Measurements from ENCODE around the gene DDB1. TPM values are rescaled to one million over a fixed set of nuclear protein-coding genes. Genes with fewer than 3 reads are reported as not detected.

The DDB1 gene
- total and polyA plus RNA-seq, 2 of the 13 experiments (the other 11 are each of a cell fraction or from before 2014, with no cell fraction given) = 217 to 266 TPM

DNA sequence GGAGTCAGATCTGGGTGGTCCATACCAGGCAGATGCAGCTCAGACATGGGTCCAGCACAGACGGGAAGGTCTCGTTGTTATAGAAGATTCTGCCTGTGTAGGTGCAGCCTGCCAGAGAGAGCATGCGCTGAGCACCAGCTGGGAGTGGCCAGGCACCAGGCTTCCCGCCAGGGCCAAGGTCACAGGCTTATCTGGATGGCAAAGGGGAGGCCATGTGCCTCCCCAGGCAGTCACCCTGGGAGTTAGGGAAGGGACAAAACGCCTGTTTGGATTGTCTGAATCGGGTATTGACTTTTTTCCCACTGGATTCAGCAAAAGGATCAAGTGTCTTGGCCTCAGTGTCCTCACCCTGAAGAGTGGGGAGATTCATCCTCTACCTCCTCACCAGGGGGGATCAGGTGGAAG, 65.5 kb downstream of the DDB1 start (continued):
- TF ChIP-seq ZFX (CRISPR knock-in tag; IDR thresholded peaks at IDR 0.05; ENCODE audit: low read depth) = peak; percentile 53; the same call in 1 of the 2 replicates
- TF ChIP-seq, protein P1, sequence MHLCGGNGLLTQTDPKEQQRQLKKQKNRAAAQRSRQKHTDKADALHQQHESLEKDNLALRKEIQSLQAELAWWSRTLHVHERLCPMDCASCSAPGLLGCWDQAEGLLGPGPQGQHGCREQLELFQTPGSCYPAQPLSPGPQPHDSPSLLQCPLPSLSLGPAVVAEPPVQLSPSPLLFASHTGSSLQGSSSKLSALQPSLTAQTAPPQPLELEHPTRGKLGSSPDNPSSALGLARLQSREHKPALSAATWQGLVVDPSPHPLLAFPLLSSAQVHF (CRISPR knock-in tag; IDR thresholded peaks at IDR 0.05) = no peak
- TF ChIP-seq, protein P2, sequence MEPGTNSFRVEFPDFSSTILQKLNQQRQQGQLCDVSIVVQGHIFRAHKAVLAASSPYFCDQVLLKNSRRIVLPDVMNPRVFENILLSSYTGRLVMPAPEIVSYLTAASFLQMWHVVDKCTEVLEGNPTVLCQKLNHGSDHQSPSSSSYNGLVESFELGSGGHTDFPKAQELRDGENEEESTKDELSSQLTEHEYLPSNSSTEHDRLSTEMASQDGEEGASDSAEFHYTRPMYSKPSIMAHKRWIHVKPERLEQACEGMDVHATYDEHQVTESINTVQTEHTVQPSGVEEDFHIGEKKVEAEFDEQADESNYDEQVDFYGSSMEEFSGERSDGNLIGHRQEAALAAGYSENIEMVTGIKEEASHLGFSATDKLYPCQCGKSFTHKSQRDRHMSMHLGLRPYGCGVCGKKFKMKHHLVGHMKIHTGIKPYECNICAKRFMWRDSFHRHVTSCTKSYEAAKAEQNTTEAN (CRISPR knock-in tag; conservative IDR thresholded peaks at IDR 0.05) = 0 out of 2 replicates have a peak, but pooled peaks have one; percentile 47
- peak; percentile 38; the same call in 1 of the 2 replicates for TF ChIP-seq ZMYM3 (CRISPR knock-in tag; IDR thresholded peaks at IDR 0.05)
- peak; percentile 35; the same call in 1 of the 2 replicates for TF ChIP-seq ZSCAN9 (CRISPR knock-in tag; IDR thresholded peaks at IDR 0.05; ENCODE audit: borderline replicate concordance)
- peak; percentile 85 for TF ChIP-seq ZNF629 (CRISPR knock-in tag; conservative IDR thresholded peaks at IDR 0.05)
- no peak for TF ChIP-seq CBX5 (CRISPR knock-in tag; IDR thresholded peaks at IDR 0.05; ENCODE audit: borderline replicate concordance)
- no peak for TF ChIP-seq TGIF2 (CRISPR knock-in tag; IDR thresholded peaks at IDR 0.05)
- no peak for TF ChIP-seq MAZ (IDR thresholded peaks at IDR 0.05; ENCODE audit: borderline replicate concordance, low read depth, low read length)
- TF ChIP-seq MAZ (CRISPR knock-in tag; IDR thresholded peaks at IDR 0.05; ENCODE audit: low read depth) = 0 out of 2 replicates have a peak, but pooled peaks have one; percentile 30
- TF ChIP-seq ZNF446 (CRISPR knock-in tag; IDR thresholded peaks at IDR 0.05) = no peak
- TF ChIP-seq, protein P3, sequence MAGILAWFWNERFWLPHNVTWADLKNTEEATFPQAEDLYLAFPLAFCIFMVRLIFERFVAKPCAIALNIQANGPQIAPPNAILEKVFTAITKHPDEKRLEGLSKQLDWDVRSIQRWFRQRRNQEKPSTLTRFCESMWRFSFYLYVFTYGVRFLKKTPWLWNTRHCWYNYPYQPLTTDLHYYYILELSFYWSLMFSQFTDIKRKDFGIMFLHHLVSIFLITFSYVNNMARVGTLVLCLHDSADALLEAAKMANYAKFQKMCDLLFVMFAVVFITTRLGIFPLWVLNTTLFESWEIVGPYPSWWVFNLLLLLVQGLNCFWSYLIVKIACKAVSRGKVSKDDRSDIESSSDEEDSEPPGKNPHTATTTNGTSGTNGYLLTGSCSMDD (CRISPR knock-in tag; IDR thresholded peaks at IDR 0.05) = no peak
- TF ChIP-seq PAWR (CRISPR knock-in tag; IDR thresholded peaks at IDR 0.05; ENCODE audit: borderline replicate concordance) = no peak
- TF ChIP-seq NFATC3 (CRISPR knock-in tag; IDR thresholded peaks at IDR 0.05) = no peak
- TF ChIP-seq ZNF225 (CRISPR knock-in tag; IDR thresholded peaks at IDR 0.05) = no peak
- peak; percentile 21; the same call in 1 of the 2 replicates for TF ChIP-seq MZF1 (CRISPR knock-in tag; IDR thresholded peaks at IDR 0.05; ENCODE audit: borderline replicate concordance)
- TF ChIP-seq, protein P4, sequence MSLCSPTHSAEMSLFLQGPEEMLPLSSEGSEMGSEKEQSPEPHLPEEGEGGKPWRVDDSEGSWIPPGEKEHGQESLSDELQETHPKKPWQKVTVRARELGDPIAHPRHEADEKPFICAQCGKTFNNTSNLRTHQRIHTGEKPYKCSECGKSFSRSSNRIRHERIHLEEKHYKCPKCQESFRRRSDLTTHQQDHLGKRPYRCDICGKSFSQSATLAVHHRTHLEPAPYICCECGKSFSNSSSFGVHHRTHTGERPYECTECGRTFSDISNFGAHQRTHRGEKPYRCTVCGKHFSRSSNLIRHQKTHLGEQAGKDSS (CRISPR knock-in tag; IDR thresholded peaks at IDR 0.05; ENCODE audit: borderline replicate concordance, low read depth) = peak; percentile 62; the same call in 1 of the 2 replicates
- 0 out of 2 replicates have a peak, but pooled peaks have one; percentile 25 for TF ChIP-seq POGZ (CRISPR knock-in tag; IDR thresholded peaks at IDR 0.05)
- peak; percentile 90; the same call in 1 of the 2 replicates for TF ChIP-seq MYC (CRISPR knock-in tag; IDR thresholded peaks at IDR 0.05; ENCODE audit: borderline replicate concordance)
- peak; percentile 58 for TF ChIP-seq POLR2AphosphoS5 (IDR thresholded peaks at IDR 0.05; ENCODE audit: low read depth, low read length)
- TF ChIP-seq RBFOX2 (IDR thresholded peaks at IDR 0.05; ENCODE audit: low read depth, low read length) = peak; percentile 23; the same call in 1 of the 2 replicates
- TF ChIP-seq, protein P5, sequence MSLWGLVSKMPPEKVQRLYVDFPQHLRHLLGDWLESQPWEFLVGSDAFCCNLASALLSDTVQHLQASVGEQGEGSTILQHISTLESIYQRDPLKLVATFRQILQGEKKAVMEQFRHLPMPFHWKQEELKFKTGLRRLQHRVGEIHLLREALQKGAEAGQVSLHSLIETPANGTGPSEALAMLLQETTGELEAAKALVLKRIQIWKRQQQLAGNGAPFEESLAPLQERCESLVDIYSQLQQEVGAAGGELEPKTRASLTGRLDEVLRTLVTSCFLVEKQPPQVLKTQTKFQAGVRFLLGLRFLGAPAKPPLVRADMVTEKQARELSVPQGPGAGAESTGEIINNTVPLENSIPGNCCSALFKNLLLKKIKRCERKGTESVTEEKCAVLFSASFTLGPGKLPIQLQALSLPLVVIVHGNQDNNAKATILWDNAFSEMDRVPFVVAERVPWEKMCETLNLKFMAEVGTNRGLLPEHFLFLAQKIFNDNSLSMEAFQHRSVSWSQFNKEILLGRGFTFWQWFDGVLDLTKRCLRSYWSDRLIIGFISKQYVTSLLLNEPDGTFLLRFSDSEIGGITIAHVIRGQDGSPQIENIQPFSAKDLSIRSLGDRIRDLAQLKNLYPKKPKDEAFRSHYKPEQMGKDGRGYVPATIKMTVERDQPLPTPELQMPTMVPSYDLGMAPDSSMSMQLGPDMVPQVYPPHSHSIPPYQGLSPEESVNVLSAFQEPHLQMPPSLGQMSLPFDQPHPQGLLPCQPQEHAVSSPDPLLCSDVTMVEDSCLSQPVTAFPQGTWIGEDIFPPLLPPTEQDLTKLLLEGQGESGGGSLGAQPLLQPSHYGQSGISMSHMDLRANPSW (CRISPR knock-in tag; IDR thresholded peaks at IDR 0.05; ENCODE audit: borderline replicate concordance) = no peak
- no peak for TF ChIP-seq REXO4 (CRISPR knock-in tag; IDR thresholded peaks at IDR 0.05; ENCODE audit: borderline replicate concordance)
- TF ChIP-seq ZSCAN22 (CRISPR knock-in tag; IDR thresholded peaks at IDR 0.05) = no peak
